ENCODE results near the gene ZNF100. TPM values are rescaled to one million over a fixed set of nuclear protein-coding genes. Genes with fewer than 3 reads are reported as not detected.
"Not testable (repeated sequence)": the region's sequence is repeated elsewhere in the genome, so short reads cannot be mapped to it uniquely, and the experiment has no call there.

The ZNF100 gene
- polyA plus RNA-seq, 1 of the 3 experiments (the other 2 are of a cell fraction), result 1.1 TPM

DNA sequence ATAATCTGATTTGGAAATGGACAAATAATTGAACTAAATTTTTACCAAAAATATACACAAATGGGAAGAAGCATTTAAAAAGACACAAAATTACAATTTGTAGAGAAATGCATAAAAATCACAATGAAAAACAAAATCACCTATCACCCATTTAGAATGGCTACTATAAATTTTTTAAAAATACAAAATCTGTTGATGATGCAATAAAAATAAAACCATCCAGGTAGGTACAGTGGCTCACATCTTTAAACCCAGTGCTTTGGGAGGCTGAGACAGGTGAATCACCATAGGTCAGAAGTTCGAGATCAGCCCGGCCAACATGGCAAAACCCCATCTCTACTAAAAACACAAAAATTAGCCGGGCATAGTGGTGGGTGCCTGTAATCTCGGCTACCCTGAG is 45.1 kb upstream of the ZNF100 start (continued):
- no peak for TF ChIP-seq USF1 (IDR thresholded peaks at IDR 0.05; ENCODE audit: borderline replicate concordance, low read depth)
- no peak for TF ChIP-seq TAF1 (IDR thresholded peaks at IDR 0.05; ENCODE audit: borderline replicate concordance, low read depth, low read length)
- no peak for TF ChIP-seq RXRA (IDR thresholded peaks at IDR 0.05; ENCODE audit: borderline replicate concordance, low read depth)
- no peak for TF ChIP-seq MAX (IDR thresholded peaks at IDR 0.05; ENCODE audit: low read depth)
- TF ChIP-seq EZH2phosphoT487 (IDR thresholded peaks at IDR 0.05; ENCODE audit: borderline replicate concordance, low read depth), result no peak

GRCh38 chr19:21808400-21809000 is 41.1 kb upstream of the ZNF100 start:
- H3K27ac ChIP-seq (ENCODE audit: low read depth in 2 of 2, low read length in 1 of 2); H3K9me2 ChIP-seq; H2AFZ ChIP-seq (ENCODE audit: low read depth); H3K4me3 ChIP-seq (ENCODE audit: low read depth in 2 of 2, low read length in 1 of 2); H3K79me2 ChIP-seq (ENCODE audit: insufficient read depth); POLR2A ChIA-PET; H3K27me3 ChIP-seq (ENCODE audit: insufficient read depth); H4K20me1 ChIP-seq (ENCODE audit: insufficient read depth); H3K4me1 ChIP-seq (ENCODE audit: control insufficient read depth in 1 of 2, insufficient read depth in 2 of 2, low read depth in 1 of 2, low read length in 1 of 2); CTCF ChIA-PET; H3K9ac ChIP-seq; DNase-seq; H3K4me2 ChIP-seq; H3F3A ChIP-seq (replicated peaks; ENCODE audit: insufficient read depth): not testable (repeated sequence)
- H3K9me3 ChIP-seq, result peaks cover 76% of the 10 kb centered on the region
- peaks cover 40 to 84% of the 10 kb centered on the region in 2 experiments for H3K36me3 ChIP-seq (replicated peaks in 1 of 2; ENCODE audit: control insufficient read depth in 1 of 2, insufficient read depth in 2 of 2, low read length in 1 of 2)
- WGBS (ENCODE audit: low lambda C conversion rate), result 85% methylated on average over 3 of the region's 3 CpGs

DNA sequence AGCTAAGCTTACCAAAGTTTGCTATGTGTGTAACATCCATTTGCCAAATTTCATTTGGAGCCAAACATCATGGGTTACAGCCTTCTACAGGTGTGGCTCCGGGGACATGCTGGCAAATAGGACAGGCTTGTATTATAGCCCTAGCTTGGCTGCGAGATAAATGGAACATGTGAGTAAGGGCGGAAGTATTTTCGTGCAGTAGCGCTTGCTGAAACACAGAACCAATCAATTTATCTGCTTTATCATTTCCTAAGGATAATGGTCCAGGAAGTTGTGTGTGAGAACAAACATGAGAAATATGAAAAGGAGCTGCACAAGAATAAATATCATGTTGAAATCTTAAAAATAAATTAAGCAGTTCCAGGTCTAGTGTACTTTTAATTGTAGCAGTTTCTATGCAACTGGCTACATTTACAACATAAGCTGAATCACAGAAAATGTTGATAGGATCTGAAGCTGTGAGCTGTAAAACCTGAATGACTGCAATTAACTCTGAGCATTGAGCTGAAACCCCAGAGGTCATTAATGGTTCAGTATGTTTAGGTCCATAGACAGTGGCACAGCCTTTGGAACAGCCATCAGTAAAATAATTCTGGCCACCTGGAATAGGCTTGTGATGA is 22.2 kb upstream of the ZNF100 start:
- POLR2A ChIA-PET, result no interaction called here
- TF ChIP-seq TAF1 (IDR thresholded peaks at IDR 0.05; ENCODE audit: borderline replicate concordance, low read depth, low read length), result no peak
- TF ChIP-seq MEF2A (IDR thresholded peaks at IDR 0.05; ENCODE audit: borderline replicate concordance, low read depth), result no peak
- no peak for TF ChIP-seq PBX3 (IDR thresholded peaks at IDR 0.05)
- no peak for TF ChIP-seq SIN3A (IDR thresholded peaks at IDR 0.05; ENCODE audit: borderline replicate concordance, low read depth, low read length)
- no peak for TF ChIP-seq MXI1 (IDR thresholded peaks at IDR 0.05; ENCODE audit: low read depth, low read length)
- TF ChIP-seq ELF1 (IDR thresholded peaks at IDR 0.05), result no peak
- no peak for TF ChIP-seq CTCF (IDR thresholded peaks at IDR 0.05)
- no peak for TF ChIP-seq RAD21 (IDR thresholded peaks at IDR 0.05; ENCODE audit: low read length)
- TF ChIP-seq FOXJ3 (CRISPR knock-in tag; IDR thresholded peaks at IDR 0.05), result no peak
- TF ChIP-seq, protein P1, sequence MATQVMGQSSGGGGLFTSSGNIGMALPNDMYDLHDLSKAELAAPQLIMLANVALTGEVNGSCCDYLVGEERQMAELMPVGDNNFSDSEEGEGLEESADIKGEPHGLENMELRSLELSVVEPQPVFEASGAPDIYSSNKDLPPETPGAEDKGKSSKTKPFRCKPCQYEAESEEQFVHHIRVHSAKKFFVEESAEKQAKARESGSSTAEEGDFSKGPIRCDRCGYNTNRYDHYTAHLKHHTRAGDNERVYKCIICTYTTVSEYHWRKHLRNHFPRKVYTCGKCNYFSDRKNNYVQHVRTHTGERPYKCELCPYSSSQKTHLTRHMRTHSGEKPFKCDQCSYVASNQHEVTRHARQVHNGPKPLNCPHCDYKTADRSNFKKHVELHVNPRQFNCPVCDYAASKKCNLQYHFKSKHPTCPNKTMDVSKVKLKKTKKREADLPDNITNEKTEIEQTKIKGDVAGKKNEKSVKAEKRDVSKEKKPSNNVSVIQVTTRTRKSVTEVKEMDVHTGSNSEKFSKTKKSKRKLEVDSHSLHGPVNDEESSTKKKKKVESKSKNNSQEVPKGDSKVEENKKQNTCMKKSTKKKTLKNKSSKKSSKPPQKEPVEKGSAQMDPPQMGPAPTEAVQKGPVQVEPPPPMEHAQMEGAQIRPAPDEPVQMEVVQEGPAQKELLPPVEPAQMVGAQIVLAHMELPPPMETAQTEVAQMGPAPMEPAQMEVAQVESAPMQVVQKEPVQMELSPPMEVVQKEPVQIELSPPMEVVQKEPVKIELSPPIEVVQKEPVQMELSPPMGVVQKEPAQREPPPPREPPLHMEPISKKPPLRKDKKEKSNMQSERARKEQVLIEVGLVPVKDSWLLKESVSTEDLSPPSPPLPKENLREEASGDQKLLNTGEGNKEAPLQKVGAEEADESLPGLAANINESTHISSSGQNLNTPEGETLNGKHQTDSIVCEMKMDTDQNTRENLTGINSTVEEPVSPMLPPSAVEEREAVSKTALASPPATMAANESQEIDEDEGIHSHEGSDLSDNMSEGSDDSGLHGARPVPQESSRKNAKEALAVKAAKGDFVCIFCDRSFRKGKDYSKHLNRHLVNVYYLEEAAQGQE (IDR thresholded peaks at IDR 0.05; ENCODE audit: low read depth, low read length), result no peak
- CTCF ChIA-PET, result interaction anchor here (1.2 kb wide), 1 partner anchor 22 kb away, joined by 3 read pairs; the partner anchor contains the start of gene ZNF100

More for the DNA sequence above, 22.2 kb upstream of the ZNF100 start:
- Histone ChIP-seq H3K9me2 (no peaks in the 10 kb centered on the region), H3K4me3 (ENCODE audit: low read depth in 2 of 2, low read length in 1 of 2) (no peak overlapping the region), H3K27ac (ENCODE audit: low read depth in 2 of 2, low read length in 1 of 2) (no peak overlapping the region), H2AFZ (ENCODE audit: low read depth) (no peak overlapping the region), H3K9ac (no peak overlapping the region), H4K20me1 (ENCODE audit: insufficient read depth) (no peaks in the 10 kb centered on the region), H3K27me3 (ENCODE audit: insufficient read depth) (no peaks in the 10 kb centered on the region), H3K4me1 (ENCODE audit: control insufficient read depth in 1 of 2, insufficient read depth in 2 of 2, low read depth in 1 of 2, low read length in 1 of 2) (peaks cover 0 to 2% of the 10 kb centered on the region in 2 experiments; a peak in 1 of 4 replicates), H3K36me3 (replicated peaks in 1 of 2; ENCODE audit: control insufficient read depth in 1 of 2, insufficient read depth in 2 of 2, low read length in 1 of 2) (no peaks in the 10 kb centered on the region), H3F3A (replicated peaks; ENCODE audit: insufficient read depth) (no peaks in the 10 kb centered on the region), H3K79me2 (ENCODE audit: insufficient read depth) (no peaks in the 10 kb centered on the region), H3K4me2 (no peak overlapping the region), H3K9me3 (no peaks in the 10 kb centered on the region)
- WGBS (ENCODE audit: low lambda C conversion rate), result 23% methylated on average over 5 of the region's 5 CpGs
- DNase-seq, result no peak

Data from SK-N-SH (cell line).